GM12872 (cell line): ENCODE results near the gene FGFR4.

Experiments
- TF ChIP-seq, protein P1 (sequence below): IDR thresholded peaks from 3 replicates; pipeline ENCODE4 v1.5.1; 2011; ENCODE audit warnings: low read depth, mild to moderate bottlenecking, low read length, moderate library complexity; ENCODE audit not compliant: insufficient read depth

FGFR4 gene

DNA sequence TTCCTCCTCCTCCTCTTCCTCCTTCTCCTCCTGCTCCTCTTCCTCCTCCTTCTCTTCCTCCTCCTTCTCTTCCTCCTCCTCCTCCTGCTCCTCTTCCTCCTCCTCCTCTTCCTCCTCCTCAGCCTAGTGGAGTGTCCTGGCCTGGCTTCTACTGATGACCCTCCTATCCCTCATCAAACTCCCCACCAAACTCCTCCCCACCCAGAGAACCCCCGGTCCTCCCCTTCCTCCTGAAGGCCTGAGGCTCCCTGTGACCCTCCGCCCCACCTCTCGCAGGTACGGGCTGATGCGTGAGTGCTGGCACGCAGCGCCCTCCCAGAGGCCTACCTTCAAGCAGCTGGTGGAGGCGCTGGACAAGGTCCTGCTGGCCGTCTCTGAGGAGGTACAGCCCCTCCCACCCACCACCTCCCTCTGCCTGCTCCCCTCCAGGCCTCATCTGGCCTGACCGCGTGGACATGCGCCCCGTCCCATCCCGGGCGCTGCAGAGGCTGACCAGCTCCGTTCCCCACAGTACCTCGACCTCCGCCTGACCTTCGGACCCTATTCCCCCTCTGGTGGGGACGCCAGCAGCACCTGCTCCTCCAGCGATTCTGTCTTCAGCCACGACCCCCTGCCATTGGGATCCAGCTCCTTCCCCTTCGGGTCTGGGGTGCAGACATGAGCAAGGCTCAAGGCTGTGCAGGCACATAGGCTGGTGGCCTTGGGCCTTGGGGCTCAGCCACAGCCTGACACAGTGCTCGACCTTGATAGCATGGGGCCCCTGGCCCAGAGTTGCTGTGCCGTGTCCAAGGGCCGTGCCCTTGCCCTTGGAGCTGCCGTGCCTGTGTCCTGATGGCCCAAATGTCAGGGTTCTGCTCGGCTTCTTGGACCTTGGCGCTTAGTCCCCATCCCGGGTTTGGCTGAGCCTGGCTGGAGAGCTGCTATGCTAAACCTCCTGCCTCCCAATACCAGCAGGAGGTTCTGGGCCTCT lies 10.6 kb downstream of the FGFR4 start:
- TF ChIP-seq, protein P1, sequence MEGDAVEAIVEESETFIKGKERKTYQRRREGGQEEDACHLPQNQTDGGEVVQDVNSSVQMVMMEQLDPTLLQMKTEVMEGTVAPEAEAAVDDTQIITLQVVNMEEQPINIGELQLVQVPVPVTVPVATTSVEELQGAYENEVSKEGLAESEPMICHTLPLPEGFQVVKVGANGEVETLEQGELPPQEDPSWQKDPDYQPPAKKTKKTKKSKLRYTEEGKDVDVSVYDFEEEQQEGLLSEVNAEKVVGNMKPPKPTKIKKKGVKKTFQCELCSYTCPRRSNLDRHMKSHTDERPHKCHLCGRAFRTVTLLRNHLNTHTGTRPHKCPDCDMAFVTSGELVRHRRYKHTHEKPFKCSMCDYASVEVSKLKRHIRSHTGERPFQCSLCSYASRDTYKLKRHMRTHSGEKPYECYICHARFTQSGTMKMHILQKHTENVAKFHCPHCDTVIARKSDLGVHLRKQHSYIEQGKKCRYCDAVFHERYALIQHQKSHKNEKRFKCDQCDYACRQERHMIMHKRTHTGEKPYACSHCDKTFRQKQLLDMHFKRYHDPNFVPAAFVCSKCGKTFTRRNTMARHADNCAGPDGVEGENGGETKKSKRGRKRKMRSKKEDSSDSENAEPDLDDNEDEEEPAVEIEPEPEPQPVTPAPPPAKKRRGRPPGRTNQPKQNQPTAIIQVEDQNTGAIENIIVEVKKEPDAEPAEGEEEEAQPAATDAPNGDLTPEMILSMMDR: no peak

GRCh38 chr5:177098120-177098469 lies 11.4 kb downstream of the FGFR4 start:
- TF ChIP-seq, protein P1: no peak

DNA sequence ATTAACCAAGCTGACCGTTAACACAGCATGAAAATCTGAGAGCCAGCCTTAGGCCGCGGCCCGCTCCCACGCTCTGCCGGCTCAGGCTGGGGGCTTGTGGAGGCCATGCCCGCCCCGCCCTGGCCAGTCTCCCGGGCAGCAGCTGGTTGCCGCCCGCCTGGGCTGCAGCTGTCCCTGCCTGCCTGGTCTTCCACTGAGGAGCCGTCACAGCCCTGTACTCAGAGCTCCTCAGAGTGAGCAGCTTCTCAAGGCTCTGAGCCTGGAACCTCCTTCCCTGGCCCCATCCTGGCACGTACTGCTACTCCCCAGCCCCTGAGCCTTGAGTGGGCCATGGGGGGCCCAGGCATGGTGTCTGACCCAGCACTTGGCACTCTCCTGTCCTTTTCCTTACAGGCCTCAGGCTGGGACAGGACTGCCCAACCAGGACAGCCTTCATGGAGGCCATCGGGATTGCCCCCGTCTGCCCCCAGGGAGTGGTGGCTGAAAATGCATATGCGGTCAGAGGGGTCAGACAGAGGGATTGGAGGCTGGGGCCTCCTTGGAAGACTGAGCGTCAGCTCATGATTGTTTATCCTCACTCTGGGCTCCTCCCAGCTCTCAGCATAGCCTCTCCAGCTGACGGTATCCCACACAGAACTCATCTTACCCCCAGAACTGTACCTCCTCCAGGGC lies 11.9 kb downstream of the FGFR4 start:
- TF ChIP-seq, protein P1: no peak

- TF ChIP-seq, protein P1: no peak
Measured at GRCh38 chr5:177099422-177100093, 12.8 kb downstream of the FGFR4 start.

DNA sequence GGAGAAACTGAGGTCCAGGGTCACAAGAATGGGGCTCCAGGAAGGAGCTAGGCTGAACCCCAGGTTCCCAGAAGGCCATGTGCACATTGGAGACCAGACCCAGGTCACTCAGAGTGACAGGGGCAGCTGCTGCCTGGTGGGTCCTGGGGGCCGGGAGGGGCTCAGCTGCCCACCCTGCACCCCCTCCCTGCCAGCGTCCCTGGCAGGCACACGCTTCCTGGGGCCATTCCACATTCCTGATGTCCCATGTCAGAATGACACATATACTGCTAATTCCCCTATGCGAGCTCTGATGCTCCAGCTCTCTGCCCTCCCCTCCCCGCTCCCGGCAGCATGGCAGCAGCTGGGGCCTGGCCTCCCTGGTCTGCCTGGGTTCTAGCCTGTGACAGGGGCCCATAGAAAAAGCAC lies 14.0 kb downstream of the FGFR4 start:
- TF ChIP-seq, protein P1: no peak

DNA sequence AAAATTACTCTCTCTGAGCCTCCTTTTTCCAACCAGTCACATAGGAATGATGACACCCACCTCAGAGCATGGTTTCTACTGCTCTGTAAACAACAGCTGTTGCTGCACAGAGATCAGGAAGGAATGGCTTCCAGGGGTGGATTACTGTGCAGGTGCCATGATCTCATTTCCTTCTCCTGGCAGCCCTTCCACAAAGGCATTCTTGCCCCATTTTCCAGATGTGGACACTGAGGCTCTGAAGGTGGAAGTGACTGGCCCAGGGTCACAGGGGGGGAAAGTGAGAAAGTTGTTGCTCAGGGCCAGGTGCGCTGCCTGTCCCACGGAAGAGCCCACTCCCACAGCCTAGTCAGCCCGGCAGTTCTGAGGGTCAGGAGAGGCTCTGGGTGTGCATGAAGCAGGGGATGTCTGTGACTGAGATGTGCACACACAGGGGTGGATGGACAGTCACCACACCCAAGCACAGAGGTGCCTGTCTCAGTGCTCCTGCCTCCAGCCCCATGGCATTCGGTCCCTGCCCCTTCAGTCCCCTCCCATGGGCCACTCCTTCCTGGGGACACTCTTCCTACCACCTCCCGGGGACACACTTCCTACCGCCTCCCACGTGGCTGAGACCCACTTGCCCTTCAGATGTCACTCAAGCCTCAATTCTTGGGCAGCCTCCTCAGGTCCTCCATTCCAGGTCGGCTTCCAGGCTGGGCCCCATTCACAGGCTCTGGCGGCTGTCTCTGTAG lies 17.0 kb downstream of the FGFR4 start:
- TF ChIP-seq, protein P1: no peak
